ENCODE data around the gene CERS6.

CERS6 gene

GRCh38 chr2:168565112-168565511 lies 109.0 kb downstream of the CERS6 start:
- DNase-seq (ENCODE audit: low read depth in 2 of 3, low spot score in 1 of 3) = no peak

GRCh38 chr2:168565512-168565911 lies 109.4 kb downstream of the CERS6 start:
- no peak for DNase-seq (ENCODE audit: low read depth in 2 of 3, low spot score in 1 of 3)

DNA sequence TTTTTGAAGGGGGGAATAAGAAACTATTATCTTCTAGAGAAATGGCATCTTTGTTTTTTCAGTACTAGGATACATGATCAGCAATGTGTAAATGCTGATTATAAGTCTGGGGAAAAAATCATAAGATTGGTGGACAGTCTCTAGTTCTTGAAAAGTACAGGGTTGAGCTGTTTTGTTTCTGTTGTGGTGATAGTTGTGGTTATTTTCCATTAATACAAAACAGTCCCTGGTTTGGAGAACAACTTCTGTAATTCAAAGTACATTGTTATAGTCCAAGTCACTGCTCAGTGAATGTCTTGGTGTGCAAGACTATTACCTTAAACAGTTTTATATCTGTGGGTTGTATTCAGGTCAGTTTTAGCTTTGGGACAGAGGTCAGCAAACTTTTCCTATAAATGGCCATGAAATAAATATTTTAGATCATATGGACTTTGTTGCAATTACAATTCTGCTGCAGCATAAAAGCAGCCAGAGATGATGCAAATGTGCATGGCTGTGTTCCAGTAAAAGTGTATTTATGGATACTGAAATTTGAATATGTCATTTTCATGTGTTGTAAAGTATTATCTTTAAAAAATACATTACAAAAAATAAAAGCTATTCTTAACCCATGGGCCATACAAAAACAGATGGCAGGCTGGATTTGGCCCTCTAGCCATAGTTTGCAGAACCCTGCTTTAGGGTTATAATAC lies 111.0 kb downstream of the CERS6 start:
- DNase-seq (ENCODE audit: low read depth in 2 of 3, low spot score in 1 of 3) = no peak

GRCh38 chr2:168567836-168568235 lies 111.8 kb downstream of the CERS6 start:
- no peak for DNase-seq (ENCODE audit: low read depth in 2 of 3, low spot score in 1 of 3)

DNA sequence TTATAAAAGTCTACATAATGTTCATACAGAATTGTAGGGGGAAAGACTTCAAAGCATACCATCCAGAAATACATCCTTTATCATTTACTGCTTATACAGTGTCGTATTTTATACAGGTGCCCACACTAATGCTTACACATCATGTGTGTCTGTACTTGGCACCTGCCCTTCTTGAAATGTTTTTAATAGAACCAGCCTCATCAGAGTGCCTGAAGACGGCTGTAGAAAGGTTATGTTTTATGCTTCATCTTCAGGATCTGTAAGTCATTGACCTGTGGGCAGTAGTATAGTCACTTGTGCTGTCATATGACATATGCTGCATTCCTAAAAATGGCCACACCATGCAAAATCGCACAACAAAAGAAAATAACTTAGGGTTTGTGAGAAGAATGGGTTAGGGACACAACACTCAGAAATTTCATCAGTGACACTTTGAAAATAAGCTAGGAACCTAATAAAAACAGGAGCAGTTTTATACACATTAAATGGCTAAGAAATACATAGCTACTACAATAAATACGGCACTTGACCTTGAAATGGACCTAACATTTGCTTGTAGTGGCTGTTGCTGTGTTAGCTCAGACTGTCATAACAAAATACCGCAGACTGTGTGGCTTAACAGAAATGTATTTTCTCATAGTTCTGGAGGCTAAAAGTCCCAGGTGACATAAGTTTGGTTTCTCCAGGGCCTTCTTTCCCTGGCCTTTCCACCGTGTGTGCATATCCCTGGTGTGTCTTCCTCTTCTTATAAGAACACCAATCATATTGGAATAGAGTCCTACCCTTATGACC lies 112.6 kb downstream of the CERS6 start:
- no peak for DNase-seq (ENCODE audit: low read depth in 2 of 3, low spot score in 1 of 3)

DNA sequence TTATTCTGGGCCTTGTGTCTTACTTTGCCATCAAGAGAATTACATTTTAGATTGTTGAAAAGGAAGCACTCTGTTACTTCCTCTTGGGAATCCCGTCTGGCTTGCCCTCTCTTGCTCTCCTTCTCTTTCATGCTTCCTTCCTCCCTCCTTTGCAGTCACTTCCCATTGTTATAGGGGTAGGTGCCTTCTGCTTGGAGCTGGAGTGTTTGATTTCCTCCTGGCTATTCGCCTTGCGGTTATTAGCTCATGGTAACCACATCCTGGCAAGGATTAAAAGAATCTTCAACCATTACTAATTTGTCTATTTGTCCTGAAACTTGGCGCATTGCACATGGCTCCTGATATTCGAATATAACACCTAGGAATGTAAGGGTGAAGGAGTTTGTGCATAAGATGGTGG lies 115.0 kb downstream of the CERS6 start:
- DNase-seq (ENCODE audit: low read depth in 2 of 3, low spot score in 1 of 3) = no peak

DNA sequence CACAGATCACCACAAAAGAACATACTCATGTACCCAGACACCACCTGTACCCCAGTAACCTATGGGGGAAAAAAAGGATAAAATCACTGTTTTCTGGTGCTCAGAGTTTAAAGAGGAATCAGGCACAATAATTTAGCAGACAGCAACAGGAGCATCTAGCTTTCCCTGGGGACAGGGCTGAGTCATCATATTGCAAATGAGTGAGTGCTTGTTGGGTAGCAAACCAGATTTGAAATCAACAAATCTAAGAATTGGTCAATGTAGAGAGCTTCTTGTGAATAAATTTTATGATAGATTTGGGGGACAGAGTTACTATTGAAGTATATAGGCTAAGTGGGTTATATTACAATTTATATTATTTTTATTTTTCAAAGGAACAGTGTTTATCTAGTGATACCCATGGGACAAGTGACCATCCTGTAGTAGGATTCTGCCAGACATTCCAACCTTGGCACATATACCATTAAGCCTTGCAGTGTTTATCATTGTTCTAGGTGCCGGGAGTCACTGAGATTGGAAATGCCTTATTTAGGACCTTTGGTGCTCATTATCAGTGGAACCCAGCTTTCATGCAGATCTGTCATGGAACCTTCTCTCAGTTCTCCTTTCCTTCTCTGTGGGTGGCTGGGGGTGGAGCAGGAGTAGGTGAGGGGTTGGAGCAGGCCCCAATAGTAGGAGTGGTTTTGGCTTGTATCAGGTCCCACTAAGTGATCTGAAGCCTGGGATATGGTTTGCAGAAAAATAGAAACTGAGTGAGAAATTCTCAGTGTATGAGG lies 117.2 kb downstream of the CERS6 start:
- DNase-seq (ENCODE audit: low read depth in 2 of 3, low spot score in 1 of 3) = no peak

- DNase-seq (ENCODE audit: low read depth in 2 of 3, low spot score in 1 of 3) = no peak
Measured at GRCh38 chr2:168574856-168575630, 119.0 kb downstream of the CERS6 start.

GRCh38 chr2:168577885-168578284 lies 121.8 kb downstream of the CERS6 start:
- no peak for DNase-seq (ENCODE audit: low read depth in 2 of 3, low spot score in 1 of 3)

GRCh38 chr2:168583064-168583709 lies 127.1 kb downstream of the CERS6 start:
- no peak for DNase-seq (ENCODE audit: low read depth in 2 of 3, low spot score in 1 of 3)

DNA sequence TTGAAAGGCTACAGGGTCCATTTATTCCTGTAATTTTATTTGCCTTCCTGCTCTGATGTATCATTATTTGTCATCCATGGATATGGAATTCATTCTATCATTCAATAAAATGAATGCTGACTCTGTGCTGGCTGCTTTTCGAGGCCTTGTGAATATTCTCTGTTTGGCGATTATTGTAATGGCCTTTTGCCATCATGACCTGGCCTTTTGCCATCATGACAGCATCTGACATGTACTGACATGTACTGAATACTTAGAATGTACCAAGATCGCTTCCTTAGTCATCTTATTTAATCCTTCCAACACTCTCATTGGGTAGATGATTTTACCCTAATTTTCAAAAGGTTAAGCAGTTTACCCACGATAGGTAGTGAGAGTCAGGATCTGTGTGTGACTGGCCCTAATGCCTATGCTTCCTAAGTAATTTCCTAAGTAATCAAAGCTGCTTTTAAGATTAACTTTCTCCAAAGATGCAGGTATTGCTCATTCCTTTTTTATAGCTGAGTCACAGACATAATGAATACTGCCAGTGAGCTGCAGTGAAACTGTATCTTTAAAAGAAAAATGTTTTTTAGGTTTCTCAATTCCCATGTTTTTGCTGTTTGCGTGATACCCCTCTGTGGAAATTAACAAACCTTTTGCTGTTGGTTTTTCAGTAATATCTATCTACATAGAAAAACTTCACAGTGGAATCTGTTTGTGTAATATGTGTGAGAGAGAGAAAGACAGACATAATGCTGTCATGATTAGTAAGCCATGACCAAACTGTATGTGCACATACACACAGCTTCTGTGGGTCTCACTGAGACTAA lies 127.8 kb downstream of the CERS6 start:
- DNase-seq (ENCODE audit: low read depth in 2 of 3, low spot score in 1 of 3) = no peak

DNA sequence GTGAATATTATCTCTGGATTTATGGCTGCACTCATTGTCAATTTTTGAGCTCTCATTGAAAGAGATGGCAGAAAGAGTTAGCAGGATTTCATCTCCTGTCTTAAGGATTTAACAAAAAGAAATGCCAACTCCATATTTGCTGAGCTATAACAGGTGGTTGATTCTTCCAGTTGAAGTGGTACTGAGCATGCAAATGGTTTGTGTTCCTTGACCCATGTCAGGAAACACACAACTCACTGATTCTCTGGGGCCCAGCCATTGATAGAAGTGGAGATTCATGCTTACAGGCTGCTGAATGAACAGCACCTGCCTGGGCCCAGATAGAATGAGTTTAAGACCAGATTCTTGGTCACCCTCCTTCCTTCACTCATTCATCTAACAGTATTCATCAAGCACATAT lies 128.8 kb downstream of the CERS6 start:
- no peak for DNase-seq (ENCODE audit: low read depth in 2 of 3, low spot score in 1 of 3)

- no peak for DNase-seq (ENCODE audit: low read depth in 2 of 3, low spot score in 1 of 3)
Measured at GRCh38 chr2:168585700-168586099, 129.6 kb downstream of the CERS6 start.

DNA sequence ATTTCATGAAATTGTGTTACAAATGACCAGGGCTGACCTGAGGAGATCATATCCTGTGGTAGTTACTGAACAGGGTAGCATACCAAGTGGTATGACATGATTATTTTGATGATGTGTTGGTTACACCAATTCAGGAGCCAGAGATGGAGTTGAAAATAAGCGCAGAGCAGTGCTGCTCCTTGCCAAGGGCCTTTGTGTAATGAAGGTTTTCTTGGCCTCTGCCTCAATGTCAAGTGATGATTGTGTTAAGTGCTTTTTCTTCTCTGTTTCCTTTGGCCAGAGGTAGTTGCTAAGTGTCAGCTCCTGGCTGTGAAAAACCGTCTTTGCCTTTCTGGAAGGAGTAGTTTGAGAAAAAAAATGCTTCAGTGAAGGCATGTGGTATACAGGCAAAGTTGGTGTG lies 131.2 kb downstream of the CERS6 start:
- DNase-seq (ENCODE audit: low read depth in 2 of 3, low spot score in 1 of 3) = no peak

GRCh38 chr2:168589236-168590211 lies 133.5 kb downstream of the CERS6 start:
- DNase-seq (ENCODE audit: low read depth in 2 of 3, low spot score in 1 of 3) = no peak

DNA sequence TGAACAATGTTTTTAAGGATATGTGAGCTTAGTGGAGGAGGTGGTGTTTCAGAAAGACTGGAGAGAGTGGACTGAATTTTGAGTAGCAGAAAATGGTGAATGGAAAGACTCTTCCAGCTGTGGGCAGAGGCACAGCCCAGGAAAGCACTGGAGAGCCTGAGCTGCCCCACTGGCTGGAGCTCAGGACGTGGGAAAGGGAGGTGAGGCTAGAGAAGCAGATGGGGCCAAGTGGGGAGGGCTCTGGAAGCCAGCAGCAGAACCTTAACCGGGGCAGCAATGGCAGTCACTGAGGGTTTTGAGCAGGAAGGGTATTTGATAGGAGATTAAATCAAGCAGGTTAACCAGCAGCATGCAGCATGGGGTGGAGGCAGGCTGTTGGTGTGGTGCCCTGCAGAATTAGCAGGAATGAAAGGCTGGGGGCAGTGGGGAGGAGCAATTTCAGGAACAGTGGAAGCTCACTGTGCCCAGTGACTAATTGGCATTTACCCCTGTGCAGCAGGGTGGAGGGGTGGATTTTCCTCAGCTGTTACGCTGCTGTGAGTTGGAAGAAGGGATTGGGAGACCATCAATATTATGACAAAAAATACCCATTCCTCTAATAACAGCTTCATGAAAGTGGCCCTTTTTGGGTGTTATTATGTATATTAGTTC lies 136.2 kb downstream of the CERS6 start:
- no peak for DNase-seq (ENCODE audit: low read depth in 2 of 3, low spot score in 1 of 3)

DNA sequence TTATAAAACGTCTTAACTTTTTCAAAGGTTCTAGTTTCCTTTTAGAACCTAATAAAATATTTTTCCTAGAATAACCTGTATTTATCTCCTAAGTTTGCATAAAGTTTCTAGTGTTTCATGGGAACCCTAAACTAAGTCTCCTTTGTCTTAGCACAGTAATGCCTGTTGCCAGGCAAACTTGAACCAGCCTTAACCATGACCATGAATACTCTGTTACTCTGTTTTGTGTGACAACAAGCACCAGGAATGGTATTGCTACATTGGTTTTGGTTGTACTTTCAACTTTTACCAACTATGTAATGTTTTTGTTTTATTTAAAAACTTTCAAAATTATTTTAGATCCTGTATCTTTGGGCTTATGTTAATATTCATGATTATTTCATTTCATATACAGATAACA lies 137.6 kb downstream of the CERS6 start:
- no peak for DNase-seq (ENCODE audit: low read depth in 2 of 3, low spot score in 1 of 3)

- no peak for DNase-seq (ENCODE audit: low read depth in 2 of 3, low spot score in 1 of 3)
Measured at GRCh38 chr2:168594778-168595177, 138.7 kb downstream of the CERS6 start.
